ENCODE data around the gene CACNA1A. TPM values are rescaled to one million over a fixed set of nuclear protein-coding genes. Genes with fewer than 3 reads are reported as not detected.
"Not testable (repeated sequence)": the region's sequence is repeated elsewhere in the genome, so short reads cannot be mapped to it uniquely, and the experiment has no call there.

CACNA1A gene
- total RNA-seq, 1 donor from 2014 or later, result 23.2 TPM

- peaks cover 5% of the 10 kb centered on the region for H3K4me1 Mint-ChIP-seq (ENCODE audit: unreplicated experiment)
- H3K36me3 Mint-ChIP-seq, result no peaks in the 10 kb centered on the region
- H3K4me3 Mint-ChIP-seq, result no peak overlapping the region
- DNase-seq (ENCODE audit: extremely low spot score, unreplicated experiment), result no peak
- H3K27me3 Mint-ChIP-seq, result no peaks in the 10 kb centered on the region
- H3K9me3 Mint-ChIP-seq, result no peaks in the 10 kb centered on the region
- no peak for TF ChIP-seq CTCF (conservative IDR thresholded peaks at IDR 0.05)
- peak overlapping the region; percentile 65 for H3K27ac Mint-ChIP-seq
These were observed 324.4 kb downstream of the CACNA1A start for GRCh38 chr19:13181747-13182388.

- not testable (repeated sequence) for H3K27ac Mint-ChIP-seq; DNase-seq (ENCODE audit: extremely low spot score, unreplicated experiment); H3K4me1 Mint-ChIP-seq (ENCODE audit: unreplicated experiment); H3K4me3 Mint-ChIP-seq; H3K36me3 Mint-ChIP-seq; H3K9me3 Mint-ChIP-seq; H3K27me3 Mint-ChIP-seq
These were observed 328.0 kb downstream of the CACNA1A start for GRCh38 chr19:13178291-13178690.

GRCh38 chr19:13177584-13177983 is 328.7 kb downstream of the CACNA1A start:
- not testable (repeated sequence) for H3K27ac Mint-ChIP-seq; H3K4me1 Mint-ChIP-seq (ENCODE audit: unreplicated experiment); H3K9me3 Mint-ChIP-seq; H3K27me3 Mint-ChIP-seq; H3K36me3 Mint-ChIP-seq; DNase-seq (ENCODE audit: extremely low spot score, unreplicated experiment); H3K4me3 Mint-ChIP-seq

- Mint-ChIP-seq H3K9me3 (no peaks in the 10 kb centered on the region), H3K27me3 (no peaks in the 10 kb centered on the region)
These were observed 329.9 kb downstream of the CACNA1A start for GRCh38 chr19:13176345-13176744.

GRCh38 chr19:13173139-13173737 is 333.0 kb downstream of the CACNA1A start:
- H3K36me3 Mint-ChIP-seq, result no peaks in the 10 kb centered on the region
- H3K4me3 Mint-ChIP-seq, result no peak overlapping the region
- TF ChIP-seq CTCF (conservative IDR thresholded peaks at IDR 0.05), result no peak
- H3K27me3 Mint-ChIP-seq, result no peaks in the 10 kb centered on the region
- peak overlapping the region; percentile 26 for H3K27ac Mint-ChIP-seq
- peaks cover 12% of the 10 kb centered on the region for H3K4me1 Mint-ChIP-seq (ENCODE audit: unreplicated experiment)
- DNase-seq (ENCODE audit: extremely low spot score, unreplicated experiment), result no peak
- H3K9me3 Mint-ChIP-seq, result no peaks in the 10 kb centered on the region

More at GRCh38 chr19:13176345-13176744, 329.9 kb downstream of the CACNA1A start:
- Mint-ChIP-seq H3K36me3 (no peaks in the 10 kb centered on the region), H3K27ac (no peak overlapping the region), H3K4me1 (ENCODE audit: unreplicated experiment) (peaks cover 12% of the 10 kb centered on the region), H3K4me3 (no peak overlapping the region)
- no peak for DNase-seq (ENCODE audit: extremely low spot score, unreplicated experiment)
- no peak for TF ChIP-seq CTCF (conservative IDR thresholded peaks at IDR 0.05)

- no peak for DNase-seq (ENCODE audit: extremely low spot score, unreplicated experiment)
- H3K36me3 Mint-ChIP-seq, result no peaks in the 10 kb centered on the region
- peaks cover 16% of the 10 kb centered on the region for H3K4me1 Mint-ChIP-seq (ENCODE audit: unreplicated experiment)
- peak overlapping the region; percentile 60 for H3K4me3 Mint-ChIP-seq
- no peaks in the 10 kb centered on the region for H3K27me3 Mint-ChIP-seq
- peak overlapping the region; percentile 84 for H3K27ac Mint-ChIP-seq
- no peak for TF ChIP-seq CTCF (conservative IDR thresholded peaks at IDR 0.05)
- H3K9me3 Mint-ChIP-seq, result no peaks in the 10 kb centered on the region
These were observed 333.7 kb downstream of the CACNA1A start for GRCh38 chr19:13172346-13173138.

Data from type B pancreatic cell (in vitro differentiated cells).